ENCODE measurements around the gene CDHR5.

The CDHR5 gene

GRCh38 chr11:587978-588380 is 36.8 kb downstream of the CDHR5 start:
- peaks cover 54 to 99% (median 92%) of the 10 kb centered on the region in 3 donors for H3K36me3 ChIP-seq
- no peak overlapping the region for H3K27ac ChIP-seq
- DNase-seq = no peak
- H3K27me3 ChIP-seq = no peaks in the 10 kb centered on the region
- no peak overlapping the region for H3K4me3 ChIP-seq
- no peaks in the 10 kb centered on the region for H3K9me3 ChIP-seq
- intact Hi-C loops (cut with DNase I; ENCODE audit: low total_unique reads) = no loop called here
- peaks cover 0 to 4% (median 0%) of the 10 kb centered on the region in 4 donors for H3K4me1 ChIP-seq
- no peak for TF ChIP-seq CTCF (IDR thresholded peaks at IDR 0.05)

- Histone ChIP-seq H3K27me3 (no peaks in the 10 kb centered on the region), H3K36me3 (peaks cover 54 to 99% (median 92%) of the 10 kb centered on the region in 3 donors), H3K4me1 (peaks cover 0 to 4% (median 0%) of the 10 kb centered on the region in 4 donors), H3K4me3 (no peak overlapping the region), H3K9me3 (no peaks in the 10 kb centered on the region), H3K27ac (no peak overlapping the region)
- intact Hi-C loops (cut with DNase I; ENCODE audit: low total_unique reads) = no loop called here
- DNase-seq = no peak
- TF ChIP-seq CTCF (IDR thresholded peaks at IDR 0.05) = no peak
Observed at GRCh38 chr11:587546-587945, 37.2 kb downstream of the CDHR5 start.

- Histone ChIP-seq H3K36me3 (peaks cover 57 to 99% (median 92%) of the 10 kb centered on the region in 3 donors), H3K27me3 (no peaks in the 10 kb centered on the region), H3K9me3 (no peaks in the 10 kb centered on the region), H3K4me1 (peaks cover 0 to 6% (median 0%) of the 10 kb centered on the region in 4 donors), H3K4me3 (no peak overlapping the region), H3K27ac (no peak overlapping the region)
- no peak for TF ChIP-seq CTCF (IDR thresholded peaks at IDR 0.05)
- intact Hi-C loops (cut with DNase I; ENCODE audit: low total_unique reads) = no loop called here
- no peak for DNase-seq
Observed at GRCh38 chr11:586376-587316, 38.1 kb downstream of the CDHR5 start.

- Histone ChIP-seq H3K36me3 (peaks cover 49 to 79% (median 72%) of the 10 kb centered on the region in 3 donors), H3K27me3 (no peaks in the 10 kb centered on the region), H3K4me3 (no peak overlapping the region), H3K9me3 (no peaks in the 10 kb centered on the region), H3K4me1 (peaks cover 0 to 21% (median 14%) of the 10 kb centered on the region in 4 donors), H3K27ac (no peak overlapping the region)
- intact Hi-C loops (cut with DNase I; ENCODE audit: low total_unique reads) = no loop called here
- no peak for DNase-seq
- no peak for TF ChIP-seq CTCF (IDR thresholded peaks at IDR 0.05)
Observed at GRCh38 chr11:584287-584686, 40.5 kb downstream of the CDHR5 start.

- H3K9me3 ChIP-seq = no peaks in the 10 kb centered on the region
- H3K4me1 ChIP-seq = peaks cover 0 to 46% (median 36%) of the 10 kb centered on the region in 4 donors
- no peaks in the 10 kb centered on the region for H3K27me3 ChIP-seq
- peaks cover 35 to 54% (median 47%) of the 10 kb centered on the region in 3 donors for H3K36me3 ChIP-seq
- no peak overlapping the region for H3K27ac ChIP-seq
- no peak for DNase-seq
- intact Hi-C loops (cut with DNase I; ENCODE audit: low total_unique reads) = no loop called here
- H3K4me3 ChIP-seq = no peak overlapping the region
- no peak for TF ChIP-seq CTCF (IDR thresholded peaks at IDR 0.05)
Observed at GRCh38 chr11:581752-582151, 43.0 kb downstream of the CDHR5 start.

Measured in tibial artery (tissue), 4 donors.